GM12865 (cell line): Measurements from ENCODE around the gene TRIM43.
A peak's percentile ranks its signal among the peaks of the same experiment; 100 is the strongest.
"Not testable (repeated sequence)": the region's sequence is repeated elsewhere in the genome, so short reads cannot be mapped to it uniquely, and the experiment has no call there.

Experiments
- DNase-seq: peaks from one replicate; pipeline ENCODE4 v3.0.0; 2010; ENCODE audit warnings: low read depth
- H3K4me3 ChIP-seq: 2 replicates; pipeline ENCODE4 v1.5.1; 2011; ENCODE audit warnings: mild to moderate bottlenecking, low read depth, low read length, control low read depth
- TF ChIP-seq, protein P1 (sequence below): IDR thresholded peaks from 2 replicates; pipeline ENCODE4 v1.5.1; 2011; ENCODE audit warnings: low read length, control low read depth, low read depth, inconsistent platforms; ENCODE audit not compliant: insufficient read depth; ENCODE audit errors: missing control alignments

Gene TRIM43

DNA sequence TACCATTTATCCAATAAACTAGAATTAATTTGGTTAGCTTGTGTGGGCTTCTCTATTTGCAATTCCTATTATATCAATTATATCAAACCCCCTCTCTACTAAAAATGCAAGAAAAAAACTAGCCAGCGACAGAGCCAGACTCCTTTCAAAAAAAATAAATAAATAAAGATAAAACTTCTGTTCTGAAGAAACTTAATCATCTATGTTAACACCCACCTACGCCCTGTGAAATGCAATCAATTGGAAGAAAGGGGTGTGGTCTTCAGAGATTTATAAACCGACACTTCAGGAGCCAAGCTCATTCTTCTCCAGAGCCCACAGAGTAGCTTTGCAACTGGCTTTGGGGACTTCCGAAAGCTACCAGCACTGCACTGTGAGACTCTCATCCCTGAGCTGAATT is at the start of gene TRIM43:
Gene TRIM43, plus strand, starts transcription at position 301 of the 400 bp plus-strand sequence. CDS start 2,023 bp downstream, outside the sequence.
- not testable (repeated sequence) for DNase-seq, H3K4me3 ChIP-seq

DNA sequence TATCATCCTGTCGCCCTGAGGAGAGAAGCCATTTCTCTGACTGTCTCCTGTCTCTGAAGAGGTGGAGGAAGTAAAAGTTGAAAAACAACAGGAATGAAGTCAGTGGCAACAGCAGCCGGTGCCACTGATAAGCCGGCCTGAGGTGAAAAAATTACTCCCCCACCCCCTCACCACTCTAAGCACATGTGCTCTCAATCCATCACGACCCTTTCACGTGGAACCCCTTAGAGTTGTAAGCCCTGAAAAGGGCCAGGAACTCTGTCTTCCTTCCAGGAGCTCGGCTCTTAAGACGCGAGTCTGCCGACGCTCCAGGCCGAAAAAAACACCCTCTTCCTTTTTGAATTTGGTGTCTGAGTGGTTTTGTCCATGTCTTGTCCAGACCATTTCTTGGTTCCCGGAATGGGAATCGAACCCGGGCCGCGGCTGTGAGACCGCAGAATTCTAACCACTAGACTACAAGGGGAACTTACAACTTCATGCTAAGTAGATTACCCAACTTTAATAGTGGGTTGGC is 40.7 kb upstream of the TRIM43 start:
- DNase-seq, result no peak
- TF ChIP-seq, protein P1, sequence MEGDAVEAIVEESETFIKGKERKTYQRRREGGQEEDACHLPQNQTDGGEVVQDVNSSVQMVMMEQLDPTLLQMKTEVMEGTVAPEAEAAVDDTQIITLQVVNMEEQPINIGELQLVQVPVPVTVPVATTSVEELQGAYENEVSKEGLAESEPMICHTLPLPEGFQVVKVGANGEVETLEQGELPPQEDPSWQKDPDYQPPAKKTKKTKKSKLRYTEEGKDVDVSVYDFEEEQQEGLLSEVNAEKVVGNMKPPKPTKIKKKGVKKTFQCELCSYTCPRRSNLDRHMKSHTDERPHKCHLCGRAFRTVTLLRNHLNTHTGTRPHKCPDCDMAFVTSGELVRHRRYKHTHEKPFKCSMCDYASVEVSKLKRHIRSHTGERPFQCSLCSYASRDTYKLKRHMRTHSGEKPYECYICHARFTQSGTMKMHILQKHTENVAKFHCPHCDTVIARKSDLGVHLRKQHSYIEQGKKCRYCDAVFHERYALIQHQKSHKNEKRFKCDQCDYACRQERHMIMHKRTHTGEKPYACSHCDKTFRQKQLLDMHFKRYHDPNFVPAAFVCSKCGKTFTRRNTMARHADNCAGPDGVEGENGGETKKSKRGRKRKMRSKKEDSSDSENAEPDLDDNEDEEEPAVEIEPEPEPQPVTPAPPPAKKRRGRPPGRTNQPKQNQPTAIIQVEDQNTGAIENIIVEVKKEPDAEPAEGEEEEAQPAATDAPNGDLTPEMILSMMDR, result no peak
- no peak overlapping the region for H3K4me3 ChIP-seq

DNA sequence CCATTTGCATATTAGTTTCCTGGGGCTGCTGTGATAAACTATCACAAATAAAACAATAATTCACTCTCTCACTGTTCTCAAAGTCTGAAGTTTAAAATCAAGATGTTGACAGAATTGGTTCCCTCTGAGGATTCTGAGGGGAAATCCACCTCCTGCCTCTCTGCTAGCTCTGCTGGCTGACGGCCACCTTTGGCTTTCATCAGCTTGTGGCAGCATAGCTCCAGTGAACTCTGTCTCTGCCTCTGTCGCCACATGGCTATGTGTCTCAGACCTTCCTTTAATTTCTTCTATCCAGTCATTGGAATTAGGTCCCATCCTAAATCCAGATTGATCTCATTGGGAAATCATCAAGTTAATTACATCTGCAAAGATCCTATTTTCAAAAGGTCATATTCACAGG is 38.9 kb upstream of the TRIM43 start:
- no peak overlapping the region for H3K4me3 ChIP-seq
- TF ChIP-seq, protein P1, result no peak
- DNase-seq, result no peak

DNA sequence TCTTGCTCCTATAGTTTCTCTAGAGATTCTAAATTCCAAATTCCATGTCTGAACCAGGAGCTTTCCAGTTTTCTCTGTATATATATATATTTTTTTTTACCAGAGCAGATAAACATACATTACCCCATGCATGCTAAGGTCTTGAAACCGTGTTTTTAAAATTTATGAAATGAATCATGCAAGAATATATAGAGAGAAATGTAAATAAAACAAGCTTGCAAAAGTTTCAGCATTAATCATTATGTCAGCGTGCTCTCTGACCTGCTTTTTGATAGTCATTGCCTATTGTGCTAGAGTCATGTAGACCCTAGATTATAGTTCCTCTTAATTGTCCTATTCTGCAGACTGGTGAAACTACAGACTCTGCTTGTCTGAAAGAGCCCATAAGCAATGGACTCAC is 22.6 kb upstream of the TRIM43 start:
- TF ChIP-seq, protein P1, result no peak
- DNase-seq, result no peak

DNA sequence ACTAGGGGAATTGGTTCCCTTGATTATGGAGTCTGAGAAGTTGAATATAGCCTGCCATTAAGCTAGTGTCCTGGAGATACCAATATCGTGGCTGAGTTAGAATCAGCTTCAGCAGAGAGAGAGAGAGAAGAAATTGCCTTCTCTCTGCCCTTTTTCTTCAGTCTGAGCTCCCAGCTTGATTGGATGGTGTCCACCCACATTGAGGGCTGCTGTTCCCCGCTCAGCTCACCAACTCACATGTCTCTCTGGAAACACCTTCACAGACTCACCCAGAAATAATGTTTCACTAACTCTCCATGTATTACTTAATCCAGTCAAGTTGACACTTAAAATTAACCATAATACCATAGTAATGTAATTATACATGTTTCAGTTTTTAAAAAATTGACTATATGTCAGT is 17.9 kb upstream of the TRIM43 start:
- DNase-seq, result no peak
- TF ChIP-seq, protein P1, result no peak
- no peak overlapping the region for H3K4me3 ChIP-seq

More for the DNA sequence above, 22.6 kb upstream of the TRIM43 start:
- no peak overlapping the region for H3K4me3 ChIP-seq

DNA sequence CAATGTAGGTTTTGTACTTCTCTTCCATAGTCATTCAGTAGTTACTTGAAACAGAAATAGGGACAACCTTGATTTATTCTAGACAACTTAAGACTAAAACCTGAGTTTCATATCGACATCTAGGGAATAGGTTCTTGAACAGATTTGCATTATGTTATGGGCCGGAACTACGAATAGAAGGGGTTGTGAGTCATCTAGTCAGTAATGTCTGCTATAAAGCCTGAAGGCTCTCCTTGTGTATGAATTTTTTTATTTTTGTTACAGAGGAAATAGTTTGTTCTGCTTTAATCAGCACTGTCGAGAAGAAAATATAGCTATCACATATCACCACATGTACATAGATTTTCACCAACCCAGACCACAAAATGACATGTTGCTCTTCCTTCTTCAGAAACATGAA is 17.3 kb upstream of the TRIM43 start:
- H3K4me3 ChIP-seq, result no peak overlapping the region
- DNase-seq, result peak; percentile 28
- TF ChIP-seq, protein P1, result no peak

DNA sequence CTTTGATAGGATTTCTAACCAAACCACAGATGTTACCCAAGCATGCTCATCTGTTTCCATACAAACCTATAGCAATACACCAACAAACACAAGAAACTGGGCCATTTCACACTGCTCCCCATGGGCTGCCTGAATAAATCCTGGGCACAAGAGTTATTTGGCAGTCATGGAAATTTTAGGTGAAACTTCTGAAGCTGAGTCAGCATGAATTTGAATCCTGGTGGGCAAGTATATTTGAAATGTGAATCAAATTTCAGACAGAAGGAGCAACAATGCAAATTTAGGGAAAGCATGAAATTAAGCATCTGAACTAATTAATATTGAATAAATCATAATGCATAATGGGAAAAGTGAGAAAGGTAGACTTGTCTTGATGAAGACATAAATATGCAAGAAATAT is 15.9 kb upstream of the TRIM43 start:
- TF ChIP-seq, protein P1, result no peak
- no peak overlapping the region for H3K4me3 ChIP-seq
- no peak for DNase-seq

DNA sequence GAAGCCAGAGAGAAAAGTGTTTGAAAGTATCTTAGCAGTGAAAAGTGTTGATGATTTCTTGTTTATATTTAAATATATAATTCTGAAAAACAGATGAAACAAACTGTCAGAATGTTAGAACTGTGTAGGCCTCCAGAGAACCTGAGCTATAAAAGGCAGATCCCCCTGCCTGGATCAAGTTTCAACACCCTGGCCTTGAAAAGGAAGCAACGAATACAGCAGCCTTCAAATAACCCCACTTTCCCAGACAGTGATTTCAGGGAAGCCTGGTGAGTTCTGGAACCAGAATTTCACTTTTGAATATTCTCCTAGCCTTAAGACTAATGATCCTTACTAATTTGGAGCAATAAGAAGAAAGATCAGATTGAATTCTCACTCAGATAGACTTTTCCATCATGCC is 13.3 kb upstream of the TRIM43 start:
- no peak for DNase-seq
- H3K4me3 ChIP-seq, result no peak overlapping the region
- TF ChIP-seq, protein P1, result no peak

DNA sequence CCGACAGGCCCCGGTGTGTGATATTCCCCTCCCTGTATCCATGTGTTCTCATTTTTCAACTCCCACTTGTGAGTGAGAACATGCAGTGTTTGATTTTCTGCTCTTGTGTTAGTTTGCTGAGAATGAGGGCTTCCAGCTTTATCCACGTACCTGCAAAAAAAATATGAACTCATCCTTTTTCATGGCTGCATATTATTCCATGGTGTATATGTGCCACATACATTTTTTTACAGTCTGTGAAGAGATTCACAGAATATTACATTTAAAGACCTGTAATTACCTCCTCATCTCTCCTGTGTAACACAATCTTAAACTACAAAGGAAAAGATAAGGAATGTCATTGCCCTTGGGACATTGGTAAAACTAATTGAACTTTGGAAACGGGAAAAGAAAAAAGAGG is 8.3 kb upstream of the TRIM43 start:
- DNase-seq, H3K4me3 ChIP-seq: not testable (repeated sequence)

DNA sequence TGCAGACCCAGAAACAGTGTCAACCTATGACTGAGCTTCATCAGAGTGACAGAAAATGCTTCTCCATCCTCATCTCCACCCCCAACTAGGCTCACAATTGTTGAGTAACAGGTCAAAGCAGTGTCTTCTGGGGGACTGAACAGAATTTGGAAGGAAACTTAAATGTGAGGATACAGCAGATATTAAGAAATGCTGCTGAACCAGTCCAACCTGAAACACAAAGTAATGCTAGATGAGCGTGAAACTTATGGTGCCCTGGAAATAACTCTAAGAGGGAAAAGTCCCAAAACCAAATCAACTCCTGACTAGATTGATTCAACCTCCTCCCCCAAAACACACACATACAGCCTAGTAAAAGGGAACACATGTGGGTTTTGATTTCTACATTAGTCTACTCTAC is 7.5 kb upstream of the TRIM43 start:
- H3K4me3 ChIP-seq, DNase-seq: not testable (repeated sequence)

DNA sequence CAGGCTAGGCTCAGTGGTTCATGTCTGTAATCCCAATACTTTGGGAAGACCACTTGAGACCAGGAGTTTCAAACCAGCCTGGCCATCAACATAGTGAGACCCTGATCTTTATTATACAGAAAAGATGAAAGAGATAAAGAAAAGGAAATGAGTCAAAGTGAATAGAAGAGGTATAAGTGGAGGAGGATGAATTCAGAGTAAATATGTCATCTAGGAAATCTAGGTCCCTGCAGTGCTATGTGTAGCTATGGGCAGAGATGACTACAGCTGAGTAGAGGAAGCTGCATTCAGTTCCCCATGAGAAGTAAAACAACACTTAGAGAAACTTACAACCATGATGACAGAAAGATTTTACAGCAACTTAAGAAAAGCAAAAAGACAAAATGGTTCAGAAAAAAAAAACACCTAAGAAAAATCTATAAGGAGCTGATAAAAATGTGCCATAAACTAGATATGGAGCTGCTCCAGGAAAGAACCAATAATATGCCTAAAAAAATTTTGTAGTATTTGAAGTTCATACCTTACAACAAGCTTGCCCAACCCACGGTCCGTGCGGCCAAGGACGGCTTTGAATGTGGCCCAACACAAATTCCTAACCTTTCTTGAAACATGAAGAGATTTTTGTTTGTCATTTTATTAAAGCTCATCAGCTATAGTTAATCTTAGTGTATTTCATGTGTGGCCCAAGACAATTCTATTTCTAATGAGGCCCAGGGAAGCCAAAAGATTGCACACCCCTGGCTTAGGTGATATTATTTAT is 1.8 kb upstream of the TRIM43 start:
- not testable (repeated sequence) for H3K4me3 ChIP-seq, DNase-seq
